ENCODE measurements around the gene LPO. TPM values are rescaled to one million over a fixed set of nuclear protein-coding genes. Genes with fewer than 3 reads are reported as not detected.

Gene LPO
- total and polyA plus RNA-seq, 10 of the 15 experiments (the other 5 are each of a cell fraction or from before 2014, with no cell fraction given): 0.03 to 0.11 (median 0.06) TPM; not detected in 7

DNA sequence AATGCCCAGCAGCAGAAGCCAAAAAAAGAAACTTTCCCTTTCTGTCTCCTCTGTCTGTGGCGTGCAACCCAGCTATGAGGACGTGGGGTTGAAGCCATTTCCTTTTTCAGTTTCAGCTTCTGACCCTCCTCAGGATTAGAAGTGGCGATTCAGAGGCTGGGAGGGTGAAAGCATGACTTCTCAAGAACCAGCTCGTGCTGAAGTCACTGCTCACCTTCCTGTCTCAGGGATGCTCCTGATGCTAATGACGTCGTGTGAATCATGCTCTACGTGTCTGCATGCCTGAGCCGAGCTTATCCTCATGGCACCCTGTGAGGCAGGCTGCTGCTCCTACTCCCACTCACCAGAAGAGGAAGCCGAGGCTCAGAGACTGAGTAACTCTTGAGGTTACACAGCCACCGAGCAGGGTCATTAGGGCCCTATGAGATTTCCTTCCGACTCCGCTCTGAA lies 5.7 kb upstream of the LPO start (continued):
- TF ChIP-seq ZNF207 (IDR thresholded peaks at IDR 0.05; ENCODE audit: borderline replicate concordance) (no peak; the same call in 1 of the 2 replicates), ZBED1 (IDR thresholded peaks at IDR 0.05; ENCODE audit: borderline replicate concordance) (no peak), MEF2A (IDR thresholded peaks at IDR 0.05; ENCODE audit: insufficient read depth, low read depth, low read length) (peak; percentile 71; the same call in 1 of the 2 replicates), HDGF (IDR thresholded peaks at IDR 0.05) (no peak; the same call in none of the 2 replicates), NFIC (IDR thresholded peaks at IDR 0.05; ENCODE audit: low read depth, low read length) (peak; percentile 28; the same call in 1 of the 2 replicates), YBX1 (IDR thresholded peaks at IDR 0.05) (no peak), SMAD1 (IDR thresholded peaks at IDR 0.05; ENCODE audit: low read depth, partially characterized antibody) (peak; percentile 24)

DNA sequence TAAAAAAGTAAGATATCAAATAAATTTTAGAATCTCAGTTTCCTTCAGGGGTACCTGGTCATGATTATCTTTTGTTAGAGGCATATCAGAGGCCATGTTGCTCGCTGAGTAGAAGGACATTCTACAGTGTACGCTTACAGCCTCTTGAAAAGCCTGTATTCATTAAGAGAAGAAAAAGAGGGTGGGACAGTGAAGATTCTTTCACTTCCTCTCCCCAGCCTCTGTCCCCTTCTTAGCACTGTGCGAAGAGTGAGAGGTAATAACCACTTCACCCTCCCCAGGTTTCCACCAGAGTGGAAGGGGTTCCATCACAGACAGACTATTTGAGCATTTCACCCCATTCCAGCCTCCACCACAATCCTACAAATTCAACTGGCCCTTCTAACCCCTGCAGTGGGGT lies 4.8 kb upstream of the LPO start:
- SMC1A ChIA-PET (ENCODE audit: uncharacterized antibody, unreplicated experiment): interaction anchor here (1.0 to 1.5 kb wide), 3 partner anchors 13 to 107 kb away, joined by 3 to 8 read pairs (median 5); partner anchors contain the start of gene MKS1
- FAIRE-seq (peak; percentile 90), ATAC-seq (peak; percentile 93), DNase-seq (ENCODE audit: low read depth, low spot score) (peak; percentile 55)
- peak overlapping the region; percentile 95; the same call in 1 of the 2 replicates for H3K4me2 ChIP-seq (ENCODE audit: control insufficient read depth, insufficient read depth)
- RAD21 ChIA-PET (ENCODE audit: unreplicated experiment): interaction anchor here (1.2 to 1.7 kb wide), 3 partner anchors 16 to 111 kb away, joined by 3 to 13 read pairs (median 6); no protein-coding TSS in a partner anchor
- no peaks in the 10 kb centered on the region for H3K9me3 ChIP-seq (replicated peaks; ENCODE audit: control insufficient read depth, insufficient read depth, low read length)
- BruUV-seq (replicated peaks): no TSS peak
- POLR2A ChIA-PET: interaction anchor here (1.2 kb wide), 1 partner anchor 15 kb away, joined by 3 read pairs; the partner anchor contains the start of gene MKS1
- H4K20me1 ChIP-seq (ENCODE audit: control insufficient read depth, insufficient read depth): no peaks in the 10 kb centered on the region
- peaks cover 21% of the 10 kb centered on the region for H3K4me1 ChIP-seq (ENCODE audit: control insufficient read depth, insufficient read depth, low read length)
- no peak overlapping the region for H3K9ac ChIP-seq (ENCODE audit: control insufficient read depth, insufficient read depth, low read length)
- H3K36me3 ChIP-seq (ENCODE audit: control insufficient read depth in 2 of 2, insufficient read depth in 2 of 2, low read length in 1 of 2): no peaks in the 10 kb centered on the region
- intact Hi-C loops (cut with micrococcal nuclease; ENCODE audit: unreplicated experiment): no loop called here
- 2% methylated on average over 3 of the region's 3 CpGs for WGBS (ENCODE audit: insufficient coverage, insufficient replicate concordance, low lambda C conversion rate, missing lambda C conversion rate)
- H3K27me3 ChIP-seq (replicated peaks in 1 of 2; ENCODE audit: control insufficient read depth in 2 of 2, insufficient read depth in 2 of 2, low read length in 1 of 2): no peaks in the 10 kb centered on the region; a peak in 1 of 4 replicates
- no peak overlapping the region for H3K4me3 ChIP-seq
- in situ Hi-C loops (cut with MboI): no loop called here
- CTCF ChIA-PET: interaction anchor here (5.8 to 7.0 kb wide), 2 partner anchors 14 to 16 kb away, joined by 65 to 78 read pairs; partner anchors contain the start of gene MKS1
- H3K27ac ChIP-seq (ENCODE audit: control insufficient read depth, insufficient read depth): peak overlapping the region; percentile 67; the same call in 1 of the 2 replicates
- no peak overlapping the region; the same call in 1 of the 2 replicates for H2AFZ ChIP-seq (ENCODE audit: control insufficient read depth, low read depth, low read length)
- no peaks in the 10 kb centered on the region for H3K79me2 ChIP-seq (ENCODE audit: control insufficient read depth, insufficient read depth, low read length)
- no peak for TF ChIP-seq POU2F2 (IDR thresholded peaks at IDR 0.05; ENCODE audit: borderline replicate concordance, low read depth, low read length)
- no peak for TF ChIP-seq MXI1 (IDR thresholded peaks at IDR 0.05; ENCODE audit: low read depth, low read length)
- TF ChIP-seq SPI1 (IDR thresholded peaks at IDR 0.05; ENCODE audit: borderline replicate concordance, insufficient read depth, low read depth, low read length): peak; percentile 97
- 0 out of 2 replicates have a peak, but pooled peaks have one; percentile 6 for TF ChIP-seq RAD51 (IDR thresholded peaks at IDR 0.05)
- no peak for TF ChIP-seq ZNF384 (IDR thresholded peaks at IDR 0.05; ENCODE audit: borderline replicate concordance, low read depth, low read length)
- TF ChIP-seq POLR2AphosphoS2 (IDR thresholded peaks at IDR 0.05; ENCODE audit: low read depth, low read length): no peak
- TF ChIP-seq HDGF (IDR thresholded peaks at IDR 0.05): 0 out of 2 replicates have a peak, but pooled peaks have one; percentile 39
- peak in 1 of 2 experiments; percentile 10; a peak in 1 of 4 replicates for TF ChIP-seq IKZF2 (IDR thresholded peaks at IDR 0.05)
- TF ChIP-seq NFYA (IDR thresholded peaks at IDR 0.05; ENCODE audit: borderline replicate concordance, low read depth, low read length): no peak
- TF ChIP-seq ZNF217 (IDR thresholded peaks at IDR 0.05): no peak
- TF ChIP-seq IRF4 (IDR thresholded peaks at IDR 0.05; ENCODE audit: low read depth, low read length): no peak
- TF ChIP-seq EP300 (IDR thresholded peaks at IDR 0.05; ENCODE audit: borderline replicate concordance in 1 of 2, control insufficient read depth in 1 of 2, low read depth in 2 of 2, low read length in 2 of 2): 0 out of 4 replicates have a peak, but pooled peaks of 1 of the 2 experiments have one; percentile 24
- TF ChIP-seq, protein P1, sequence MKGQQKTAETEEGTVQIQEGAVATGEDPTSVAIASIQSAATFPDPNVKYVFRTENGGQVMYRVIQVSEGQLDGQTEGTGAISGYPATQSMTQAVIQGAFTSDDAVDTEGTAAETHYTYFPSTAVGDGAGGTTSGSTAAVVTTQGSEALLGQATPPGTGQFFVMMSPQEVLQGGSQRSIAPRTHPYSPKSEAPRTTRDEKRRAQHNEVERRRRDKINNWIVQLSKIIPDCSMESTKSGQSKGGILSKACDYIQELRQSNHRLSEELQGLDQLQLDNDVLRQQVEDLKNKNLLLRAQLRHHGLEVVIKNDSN (IDR thresholded peaks at IDR 0.05; ENCODE audit: borderline replicate concordance, extremely low read length, insufficient read depth, low read depth, low read length): no peak
- TF ChIP-seq MTA2 (IDR thresholded peaks at IDR 0.05; ENCODE audit: low read depth): peak; percentile 18; the same call in 1 of the 2 replicates
- no peak for TF ChIP-seq NFXL1 (IDR thresholded peaks at IDR 0.05; ENCODE audit: borderline replicate concordance)

Measured in GM12878 (cell line).